HS-5 (cell line): ENCODE measurements around the gene EEFSEC.

ENCODE experiments used
- DNase-seq: peaks from one replicate; pipeline ENCODE4 v3.0.0-alpha.2; 2012; ENCODE audit warnings: low read depth

Gene EEFSEC

GRCh38 chr3:128287216-128287615 is 133.9 kb downstream of the EEFSEC start:
- no peak for DNase-seq

GRCh38 chr3:128289534-128289933 is 136.3 kb downstream of the EEFSEC start:
- DNase-seq, result no peak

- DNase-seq, result no peak
Measured at GRCh38 chr3:128290484-128290883, 137.2 kb downstream of the EEFSEC start.

- no peak for DNase-seq
Measured at GRCh38 chr3:128293930-128294329, 140.6 kb downstream of the EEFSEC start.

GRCh38 chr3:128294999-128295468 is 141.8 kb downstream of the EEFSEC start:
- no peak for DNase-seq

GRCh38 chr3:128296469-128297251 is 143.4 kb downstream of the EEFSEC start:
- no peak for DNase-seq

GRCh38 chr3:128297401-128298138 is 144.3 kb downstream of the EEFSEC start:
- DNase-seq, result no peak

- no peak for DNase-seq
Measured at GRCh38 chr3:128301186-128302023, 148.1 kb downstream of the EEFSEC start.

GRCh38 chr3:128306481-128306880 is 153.2 kb downstream of the EEFSEC start:
- DNase-seq, result no peak

- DNase-seq, result no peak
Measured at GRCh38 chr3:128307029-128307633, 153.8 kb downstream of the EEFSEC start.

- no peak for DNase-seq
Measured at GRCh38 chr3:128307781-128308469, 154.6 kb downstream of the EEFSEC start.

- DNase-seq, result no peak
Measured at GRCh38 chr3:128309026-128309425, 155.7 kb downstream of the EEFSEC start.

- no peak for DNase-seq
Measured at GRCh38 chr3:128310286-128311058, 157.2 kb downstream of the EEFSEC start.

GRCh38 chr3:128311441-128311844 is 158.2 kb downstream of the EEFSEC start:
- no peak for DNase-seq

- no peak for DNase-seq
Measured at GRCh38 chr3:128312271-128312670, 159.0 kb downstream of the EEFSEC start.

GRCh38 chr3:128313071-128313725 is 159.9 kb downstream of the EEFSEC start:
- no peak for DNase-seq

- no peak for DNase-seq
Measured at GRCh38 chr3:128313935-128314334, 160.7 kb downstream of the EEFSEC start.

- no peak for DNase-seq
Measured at GRCh38 chr3:128315313-128315712, 162.0 kb downstream of the EEFSEC start.

- no peak for DNase-seq
Measured at GRCh38 chr3:128316481-128316891, 163.2 kb downstream of the EEFSEC start.

GRCh38 chr3:128317101-128317697 is 163.9 kb downstream of the EEFSEC start:
- no peak for DNase-seq
